Mesendoderm (in vitro differentiated cells): ENCODE measurements around the gene CFL1.

Experiments used
- DNase-seq: peaks from one replicate; pipeline ENCODE4 v3.0.0; 2013
- H2AK5ac ChIP-seq: 2 replicates; pipeline ENCODE4 v1.6.1; 2013; ENCODE audit warnings: low read length, inconsistent platforms
- H2BK120ac ChIP-seq: 2 replicates; pipeline ENCODE4 v1.6.1; 2013; ENCODE audit warnings: low read depth, mild to moderate bottlenecking, low read length, moderate library complexity, mixed read lengths
- H2BK15ac ChIP-seq: replicated peaks from 2 replicates; pipeline ENCODE4 v1.6.1; 2013; ENCODE audit warnings: low read depth, mild to moderate bottlenecking, moderate library complexity
- H2BK5ac ChIP-seq: 2 replicates; pipeline ENCODE4 v1.6.1; 2013; ENCODE audit warnings: low read length, inconsistent platforms
- H3K18ac ChIP-seq: 2 replicates; pipeline ENCODE4 v1.6.1; 2013; ENCODE audit warnings: mild to moderate bottlenecking, low read length, mixed read lengths
- H3K23ac ChIP-seq: one replicate; pipeline ENCODE4 v1.6.1; 2013; ENCODE audit warnings: low read length
- H3K27ac ChIP-seq: 2 replicates; pipeline ENCODE4 v1.5.1; 2013; ENCODE audit warnings: low read depth, mild to moderate bottlenecking, inconsistent platforms, low read length, moderate library complexity
- H3K27me3 ChIP-seq: 2 replicates; pipeline ENCODE4 v1.6.1; 2013; ENCODE audit warnings: low read length, control low read depth, mild to moderate bottlenecking, inconsistent platforms; ENCODE audit not compliant: insufficient read depth, poor library complexity
- H3K36me3 ChIP-seq: 2 replicates; pipeline ENCODE4 v1.6.1; 2013; ENCODE audit warnings: low read length, inconsistent platforms; ENCODE audit not compliant: control insufficient read depth, insufficient read depth
- H3K4ac ChIP-seq: one replicate; pipeline ENCODE4 v1.6.1; 2013; ENCODE audit warnings: low read depth, mild to moderate bottlenecking, low read length, moderate library complexity
- H3K4me1 ChIP-seq: 2 replicates; pipeline ENCODE4 v1.6.1; 2013; ENCODE audit warnings: low read depth, low read length, inconsistent platforms; ENCODE audit not compliant: control insufficient read depth
- H3K4me2 ChIP-seq: 2 replicates; pipeline ENCODE4 v1.6.1; 2013; ENCODE audit warnings: low read length
- H3K4me3 ChIP-seq: 2 replicates; pipeline ENCODE4 v1.5.1; 2013; ENCODE audit warnings: mild to moderate bottlenecking, low read length
- H3K56ac ChIP-seq: one replicate; pipeline ENCODE4 v1.6.1; 2013; ENCODE audit warnings: low read length
- H3K79me1 ChIP-seq: 2 replicates; pipeline ENCODE4 v1.6.1; 2013; ENCODE audit warnings: low read length, inconsistent platforms
- H3K79me2 ChIP-seq: 2 replicates; pipeline ENCODE4 v1.6.1; 2013; ENCODE audit warnings: mild to moderate bottlenecking, low read length; ENCODE audit not compliant: control insufficient read depth, insufficient read depth
- H3K9ac ChIP-seq: 2 replicates; pipeline ENCODE4 v1.6.1; 2013; ENCODE audit warnings: low read length, inconsistent platforms
- H4K5ac ChIP-seq: one replicate; pipeline ENCODE4 v1.6.1; 2013; ENCODE audit warnings: low read length
- H4K8ac ChIP-seq: one replicate; pipeline ENCODE4 v1.6.1; 2013; ENCODE audit warnings: low read depth, mild to moderate bottlenecking, control low read depth, low read length, moderate library complexity
- WGBS: extraction: QIAGEN DNeasy Blood & Tissue Kit; methylation state at CpG from one replicate; pipeline ENCODE4 v1.1.7; 2013; ENCODE audit warnings: low lambda C conversion rate, missing lambda C conversion rate; ENCODE audit not compliant: insufficient coverage; ENCODE audit errors: extremely low coverage; 5-methylcytosine and 5-hydroxymethylcytosine counted together

Gene CFL1

GRCh38 chr11:65808744-65809341, 49.1 kb downstream of the CFL1 start:
- Histone ChIP-seq H2BK15ac (no peak overlapping the region), H3K18ac (no peak overlapping the region), H3K9ac (no peak overlapping the region), H2BK120ac (no peak overlapping the region), H3K4me2 (no peak overlapping the region), H3K79me2 (no peaks in the 10 kb centered on the region), H4K5ac (no peak overlapping the region), H3K27me3 (no peaks in the 10 kb centered on the region), H3K56ac (no peak overlapping the region), H3K79me1 (no peaks in the 10 kb centered on the region), H2AK5ac (no peak overlapping the region), H3K23ac (no peak overlapping the region), H3K4me1 (no peaks in the 10 kb centered on the region), H3K4ac (no peak overlapping the region), H2BK5ac (no peak overlapping the region), H3K36me3 (no peaks in the 10 kb centered on the region), H4K8ac (no peak overlapping the region), H3K4me3 (no peak overlapping the region), H3K27ac (no peak overlapping the region)
- WGBS, result no CpG with 5 or more reads among the region's 20 CpGs
- no peak for DNase-seq

- Histone ChIP-seq H3K79me1 (no peaks in the 10 kb centered on the region), H3K79me2 (no peaks in the 10 kb centered on the region), H3K9ac (no peak overlapping the region), H3K18ac (no peak overlapping the region), H4K8ac (no peak overlapping the region), H3K56ac (no peak overlapping the region), H3K36me3 (no peaks in the 10 kb centered on the region), H3K23ac (no peak overlapping the region), H3K27me3 (no peaks in the 10 kb centered on the region), H2BK5ac (no peak overlapping the region), H3K4me2 (no peak overlapping the region), H2BK15ac (no peak overlapping the region), H3K27ac (no peak overlapping the region), H3K4ac (no peak overlapping the region), H2AK5ac (no peak overlapping the region), H3K4me3 (no peak overlapping the region), H2BK120ac (no peak overlapping the region), H3K4me1 (no peaks in the 10 kb centered on the region), H4K5ac (no peak overlapping the region)
- WGBS, result no CpG with 5 or more reads among the region's 6 CpGs
- DNase-seq, result no peak
These were observed 51.0 kb downstream of the CFL1 start for GRCh38 chr11:65806979-65807378.
